Muscle layer of duodenum (tissue), 2 donors: Measurements from ENCODE around the gene TUBA4B.
"Not testable (repeated sequence)": the region's sequence is repeated elsewhere in the genome, so short reads cannot be mapped to it uniquely, and the experiment has no call there.

Source experiments
- H3K27ac ChIP-seq: one replicate; pipeline ENCODE4 v1.7.0; 2013; ENCODE audit warnings: mild to moderate bottlenecking, low read length
- H3K27me3 ChIP-seq: one replicate; pipeline ENCODE4 v1.7.0; 2013; ENCODE audit warnings: low read depth, mild to moderate bottlenecking, control low read depth, low read length
- H3K36me3 ChIP-seq, 2 donors: one replicate each; pipeline ENCODE4 v1.7.0; 2013; ENCODE audit warnings: low read length in 2 of 2, control low read depth in 1 of 2, mild to moderate bottlenecking in 1 of 2; ENCODE audit not compliant: insufficient read depth in 2 of 2, control insufficient read depth in 1 of 2
- H3K4me1 ChIP-seq, 2 donors: one replicate each; pipeline ENCODE4 v1.7.0; 2013; ENCODE audit warnings: low read length in 2 of 2, mild to moderate bottlenecking in 2 of 2, control low read depth in 1 of 2, moderate library complexity in 1 of 2; ENCODE audit not compliant: insufficient read depth in 2 of 2, control insufficient read depth in 1 of 2
- H3K4me3 ChIP-seq, 2 donors: one replicate each; pipeline ENCODE4 v1.7.0; 2013; ENCODE audit warnings: low read length in 2 of 2, low read depth in 1 of 2, mild to moderate bottlenecking in 1 of 2
- H3K9me3 ChIP-seq, 2 donors: one replicate each; pipeline ENCODE4 v1.7.0; 2013; ENCODE audit warnings: low read length in 2 of 2, control low read depth in 1 of 2, mild to moderate bottlenecking in 1 of 2; ENCODE audit not compliant: control insufficient read depth in 1 of 2
- donor health status: healthy.

Gene TUBA4B

GRCh38 chr2:219281588-219281987 is 28.5 kb downstream of the TUBA4B start:
- no peaks in the 10 kb centered on the region for H3K9me3 ChIP-seq
- peaks cover 44 to 49% of the 10 kb centered on the region in 2 donors for H3K36me3 ChIP-seq
- H3K27me3 ChIP-seq: no peaks in the 10 kb centered on the region
- H3K27ac ChIP-seq: no peak overlapping the region
- no peak overlapping the region for H3K4me3 ChIP-seq
- peaks cover 20 to 47% of the 10 kb centered on the region in 2 donors for H3K4me1 ChIP-seq

- no peaks in the 10 kb centered on the region for H3K9me3 ChIP-seq
- H3K27me3 ChIP-seq: no peaks in the 10 kb centered on the region
- no peak overlapping the region for H3K4me3 ChIP-seq
- peak overlapping the region; percentile 1 for H3K27ac ChIP-seq
- H3K36me3 ChIP-seq: peaks cover 44 to 49% of the 10 kb centered on the region in 2 donors
- peaks cover 20 to 47% of the 10 kb centered on the region in 2 donors for H3K4me1 ChIP-seq
Measured at GRCh38 chr2:219282375-219282774, 29.3 kb downstream of the TUBA4B start.

- H3K27ac ChIP-seq: peak overlapping the region; percentile 1
- peaks cover 17 to 40% of the 10 kb centered on the region in 2 donors for H3K4me1 ChIP-seq
- peaks cover 44 to 49% of the 10 kb centered on the region in 2 donors for H3K36me3 ChIP-seq
- H3K9me3 ChIP-seq: no peaks in the 10 kb centered on the region
- no peak overlapping the region for H3K4me3 ChIP-seq
- H3K27me3 ChIP-seq: no peaks in the 10 kb centered on the region
Measured at GRCh38 chr2:219282943-219283581, 30.0 kb downstream of the TUBA4B start.

- H3K4me1 ChIP-seq: peaks cover 10 to 38% of the 10 kb centered on the region in 2 donors
- H3K4me3 ChIP-seq: no peak overlapping the region
- no peaks in the 10 kb centered on the region for H3K9me3 ChIP-seq
- no peaks in the 10 kb centered on the region for H3K27me3 ChIP-seq
- peaks cover 44 to 49% of the 10 kb centered on the region in 2 donors for H3K36me3 ChIP-seq
- H3K27ac ChIP-seq: no peak overlapping the region
Measured at GRCh38 chr2:219284501-219285372, 31.7 kb downstream of the TUBA4B start.

GRCh38 chr2:219285373-219285735 is 32.3 kb downstream of the TUBA4B start:
- Histone ChIP-seq H3K4me3 (no peak overlapping the region), H3K36me3 (peaks cover 44 to 49% of the 10 kb centered on the region in 2 donors), H3K4me1 (peaks cover 4 to 35% of the 10 kb centered on the region in 2 donors), H3K9me3 (no peaks in the 10 kb centered on the region), H3K27ac (no peak overlapping the region), H3K27me3 (no peaks in the 10 kb centered on the region)

GRCh38 chr2:219285894-219286425 is 32.9 kb downstream of the TUBA4B start:
- Histone ChIP-seq H3K27me3 (no peaks in the 10 kb centered on the region), H3K36me3 (peaks cover 40 to 47% of the 10 kb centered on the region in 2 donors), H3K9me3 (no peaks in the 10 kb centered on the region), H3K4me3 (no peak overlapping the region), H3K27ac (no peak overlapping the region), H3K4me1 (peaks cover 3 to 29% of the 10 kb centered on the region in 2 donors)

- Histone ChIP-seq H3K36me3 (peaks cover 35 to 41% of the 10 kb centered on the region in 2 donors), H3K9me3 (no peaks in the 10 kb centered on the region), H3K4me1 (peaks cover 3 to 23% of the 10 kb centered on the region in 2 donors), H3K27me3 (no peaks in the 10 kb centered on the region), H3K4me3 (no peak overlapping the region), H3K27ac (no peak overlapping the region)
Measured at GRCh38 chr2:219286436-219287115, 33.5 kb downstream of the TUBA4B start.

GRCh38 chr2:219287116-219287440 is 34.0 kb downstream of the TUBA4B start:
- H3K36me3 ChIP-seq: peaks cover 30 to 36% of the 10 kb centered on the region in 2 donors
- H3K27ac ChIP-seq, H3K4me3 ChIP-seq, H3K27me3 ChIP-seq, H3K9me3 ChIP-seq: not testable (repeated sequence)
- peaks cover 3 to 18% of the 10 kb centered on the region in 2 donors for H3K4me1 ChIP-seq

- Histone ChIP-seq H3K4me3 (no peak overlapping the region), H3K27me3 (no peaks in the 10 kb centered on the region), H3K27ac (no peak overlapping the region), H3K4me1 (peaks cover 3 to 18% of the 10 kb centered on the region in 2 donors), H3K9me3 (no peaks in the 10 kb centered on the region), H3K36me3 (peaks cover 23 to 29% of the 10 kb centered on the region in 2 donors)
Measured at GRCh38 chr2:219287580-219288265, 34.7 kb downstream of the TUBA4B start.

GRCh38 chr2:219289195-219289536 is 36.1 kb downstream of the TUBA4B start:
- H3K9me3 ChIP-seq: no peaks in the 10 kb centered on the region
- H3K27ac ChIP-seq: no peak overlapping the region
- no peak overlapping the region for H3K4me3 ChIP-seq
- H3K4me1 ChIP-seq: peaks cover 3 to 19% of the 10 kb centered on the region in 2 donors
- no peaks in the 10 kb centered on the region for H3K27me3 ChIP-seq
- peaks cover 12 to 15% of the 10 kb centered on the region in 2 donors for H3K36me3 ChIP-seq
